IgD-negative memory B cell (primary cell): ENCODE measurements around the gene ANKRD65. TPM values are rescaled to one million over a fixed set of nuclear protein-coding genes. Genes with fewer than 3 reads are reported as not detected.
"Not testable (repeated sequence)": the region's sequence is repeated elsewhere in the genome, so short reads cannot be mapped to it uniquely, and the experiment has no call there.

Experiments
- H3K27ac Mint-ChIP-seq, 3 donors: one replicate each; pipeline ENCODE4 v1.8.0; 2020 to 2022; ENCODE audit warnings: mild to moderate bottlenecking in 3 of 3, mixed read lengths in 3 of 3, moderate library complexity in 1 of 3
- H3K27me3 Mint-ChIP-seq: one replicate; pipeline ENCODE4 v1.8.0; 2021; ENCODE audit warnings: mixed read lengths
- H3K36me3 Mint-ChIP-seq: one replicate; pipeline ENCODE4 v1.8.0; 2020; ENCODE audit warnings: mild to moderate bottlenecking, mixed read lengths
- H3K4me1 Mint-ChIP-seq, 3 donors: one replicate each; pipeline ENCODE4 v1.8.0; 2020 to 2022; ENCODE audit warnings: mixed read lengths in 3 of 3, mild to moderate bottlenecking in 1 of 3
- H3K4me3 Mint-ChIP-seq, 4 donors: one replicate each; pipeline ENCODE4 v1.8.0; 2020 to 2022; ENCODE audit warnings: mild to moderate bottlenecking in 4 of 4, mixed read lengths in 4 of 4, moderate library complexity in 3 of 4
- H3K9me3 Mint-ChIP-seq, 3 donors: one replicate each; pipeline ENCODE4 v1.8.0; 2020 to 2021; ENCODE audit warnings: mixed read lengths in 3 of 3, mild to moderate bottlenecking in 1 of 3
- polyA plus RNA-seq: library from polyadenylated mRNA; unstranded; fragments of 300-500 nt; fragmentation: Illumina TruSeq; gene quantifications from one replicate; pipeline ENCODE4 v1.2.3, GENCODE V29; 2021

The ANKRD65 gene
- polyA plus RNA-seq, 1 donor from 2014 or later: not detected

DNA sequence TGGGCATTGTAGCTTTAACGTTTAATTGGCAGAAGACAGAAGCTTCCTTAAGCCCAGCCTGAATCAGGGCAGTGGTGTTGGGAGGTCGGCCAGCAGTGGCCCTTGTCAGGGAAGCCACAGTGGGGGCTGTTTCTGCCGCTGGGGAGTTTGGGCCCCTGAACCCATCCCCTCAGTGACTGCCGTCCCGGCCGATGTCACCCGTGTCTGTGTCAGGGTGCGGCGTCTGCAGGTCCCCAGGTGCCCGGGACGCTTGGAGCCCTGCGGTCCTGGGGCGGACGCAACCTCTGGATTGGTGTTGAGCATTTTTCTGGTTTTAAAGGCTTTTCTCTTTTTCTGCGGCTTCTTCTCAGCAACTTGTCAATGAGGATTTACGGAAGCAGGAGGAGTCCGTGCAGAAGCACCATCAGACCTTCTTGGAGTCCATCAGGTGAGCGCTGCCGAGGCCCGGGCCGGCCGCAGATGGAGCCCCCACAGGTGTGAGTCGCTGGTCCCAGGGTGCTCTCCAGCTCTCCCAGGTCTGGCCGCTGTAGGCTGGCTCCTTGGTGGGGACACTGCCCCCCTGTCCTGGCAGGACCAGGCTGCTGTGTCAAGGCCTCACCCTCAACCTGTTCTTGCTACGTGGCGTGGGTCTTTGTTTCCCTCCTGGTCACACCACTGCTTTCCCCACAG is 30.8 kb upstream of the ANKRD65 start:
- Mint-ChIP-seq H3K9me3 (no peaks in the 10 kb centered on the region), H3K27me3 (peaks cover 3% of the 10 kb centered on the region), H3K4me3 (no peak overlapping the region), H3K4me1 (no peaks in the 10 kb centered on the region), H3K36me3 (no peaks in the 10 kb centered on the region), H3K27ac (no peak overlapping the region)

DNA sequence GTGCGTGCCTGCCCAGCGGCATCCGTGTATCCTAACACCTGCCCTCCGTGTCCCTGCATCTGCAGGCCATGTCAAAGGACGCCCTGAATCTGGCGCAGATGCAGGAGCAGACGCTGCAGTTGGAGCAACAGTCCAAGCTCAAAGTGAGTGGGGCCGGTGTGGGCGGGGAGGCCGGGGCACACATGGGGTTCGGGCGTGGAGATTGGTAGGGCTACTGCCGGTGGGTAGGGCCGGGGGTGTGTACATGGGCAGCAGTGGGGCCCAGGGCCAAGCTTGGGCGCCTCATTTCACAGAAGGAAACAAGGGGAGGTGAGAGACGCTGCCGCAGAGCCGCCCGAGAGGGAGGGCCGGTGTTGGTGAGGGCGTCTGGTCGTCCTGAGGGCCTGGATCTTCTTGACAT is 29.5 kb upstream of the ANKRD65 start:
- H3K4me3 Mint-ChIP-seq, H3K36me3 Mint-ChIP-seq, H3K9me3 Mint-ChIP-seq, H3K4me1 Mint-ChIP-seq, H3K27me3 Mint-ChIP-seq, H3K27ac Mint-ChIP-seq: not testable (repeated sequence)

DNA sequence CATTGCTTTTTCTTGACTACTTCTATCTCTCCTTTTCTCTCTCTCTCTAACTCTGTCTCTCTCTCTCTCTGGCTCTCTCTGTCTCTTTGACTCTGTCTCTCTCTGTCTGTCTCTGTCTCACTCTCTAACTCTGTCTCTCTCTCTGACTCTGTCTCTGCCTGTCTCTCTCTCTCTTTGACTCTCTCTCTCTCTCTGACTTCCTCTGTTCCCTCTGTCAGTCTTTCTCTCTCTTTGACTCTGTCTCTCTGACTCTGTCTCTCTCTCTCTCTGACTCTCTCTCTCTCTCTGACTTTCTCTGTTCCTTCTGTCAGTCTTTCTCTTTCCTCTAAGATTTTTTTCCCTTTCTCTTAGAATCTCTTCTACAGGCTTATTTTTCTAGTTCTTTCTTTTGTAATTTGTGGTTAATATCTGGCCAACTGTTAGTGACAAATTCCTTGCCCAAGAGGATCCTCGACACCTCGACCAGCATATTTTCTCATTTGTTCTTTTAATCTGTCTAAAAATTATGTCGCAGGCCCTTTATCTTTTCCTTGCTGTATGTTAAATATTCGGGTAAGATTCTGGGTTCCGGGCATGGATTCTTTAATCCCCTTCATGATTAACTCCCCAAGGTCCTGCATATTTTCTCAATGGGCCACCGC is 28.1 kb upstream of the ANKRD65 start, which contains the start of gene ATAD3C:
Gene ATAD3C, plus strand, starts transcription at position 591 of the 641 bp plus-strand sequence. CDS start 995 bp downstream, outside the sequence.
- Mint-ChIP-seq H3K4me3 (no peak within 1 kb of the TSS), H3K9me3 (no peaks in the 10 kb centered on the region), H3K27ac (no peak within 1 kb of the TSS)

DNA sequence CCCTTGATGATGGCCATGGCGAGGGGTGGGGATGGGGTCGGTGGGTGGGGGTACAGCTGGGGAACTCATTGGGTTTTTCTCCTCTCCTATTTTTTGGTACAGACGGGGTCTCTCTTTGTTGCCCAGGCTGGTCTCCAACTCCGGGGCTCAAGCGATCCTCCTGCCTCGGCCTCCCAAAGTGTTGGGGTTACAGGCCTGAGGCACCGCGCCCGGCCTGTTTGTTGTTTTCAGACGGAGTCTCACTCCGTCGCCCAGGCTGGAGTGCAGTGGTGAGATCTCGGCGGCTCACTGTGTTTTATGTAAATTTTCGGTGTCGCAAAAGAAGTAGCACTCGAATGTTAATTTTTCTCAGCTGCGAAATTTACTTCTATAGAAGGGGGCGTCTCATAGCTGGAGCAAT is 25.6 kb upstream of the ANKRD65 start:
- H3K27ac Mint-ChIP-seq: not testable (repeated sequence)

More for the DNA sequence above, 28.1 kb upstream of the ANKRD65 start, which contains the start of gene ATAD3C:
- H3K4me1 Mint-ChIP-seq: no peaks in the 10 kb centered on the region
- peaks cover 3% of the 10 kb centered on the region for H3K27me3 Mint-ChIP-seq
- H3K36me3 Mint-ChIP-seq: no peaks in the 10 kb centered on the region

DNA sequence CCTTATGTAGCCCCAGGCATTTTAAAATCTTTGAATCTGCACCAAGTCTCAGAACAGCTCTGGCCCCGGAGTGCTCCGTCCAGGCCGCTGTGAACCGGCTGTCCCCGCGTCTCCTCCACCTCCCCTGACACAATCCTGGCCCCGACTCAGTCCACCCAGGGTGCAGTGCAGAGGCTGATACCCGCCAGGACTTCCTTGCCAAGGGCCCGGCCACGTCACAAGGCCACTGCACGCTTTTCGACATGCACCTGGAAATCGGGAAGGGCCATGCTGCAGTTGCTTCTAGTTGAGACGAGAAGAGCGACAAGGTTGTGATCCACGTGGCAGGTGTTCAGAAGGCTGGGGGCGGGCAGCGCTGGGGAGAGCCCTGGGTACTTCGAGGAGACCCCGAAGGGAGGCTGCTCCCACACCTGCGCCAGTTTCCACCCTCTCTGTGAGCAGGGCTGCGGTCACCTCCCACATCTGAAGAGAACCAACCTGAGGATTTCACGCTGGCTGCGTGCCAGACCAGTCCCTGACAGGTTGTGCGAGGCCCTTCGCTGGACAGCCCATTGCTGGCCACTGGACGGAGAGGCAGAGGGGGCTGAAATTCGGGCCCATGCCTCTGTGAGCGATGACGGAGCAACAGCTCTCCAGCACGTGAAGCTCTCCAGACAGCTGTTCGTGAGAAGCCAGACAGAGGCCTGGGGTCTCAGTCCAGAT is 21.1 kb upstream of the ANKRD65 start:
- no peaks in the 10 kb centered on the region for H3K9me3 Mint-ChIP-seq
- H3K4me3 Mint-ChIP-seq: no peak overlapping the region
- H3K27ac Mint-ChIP-seq: no peak overlapping the region
- no peaks in the 10 kb centered on the region for H3K36me3 Mint-ChIP-seq
- H3K4me1 Mint-ChIP-seq: peaks cover 0 to 2% (median 0%) of the 10 kb centered on the region in 3 donors
- peaks cover 11% of the 10 kb centered on the region for H3K27me3 Mint-ChIP-seq

More for the DNA sequence above, 25.6 kb upstream of the ANKRD65 start:
- not testable (repeated sequence) for H3K4me1 Mint-ChIP-seq, H3K27me3 Mint-ChIP-seq, H3K36me3 Mint-ChIP-seq, H3K9me3 Mint-ChIP-seq, H3K4me3 Mint-ChIP-seq

DNA sequence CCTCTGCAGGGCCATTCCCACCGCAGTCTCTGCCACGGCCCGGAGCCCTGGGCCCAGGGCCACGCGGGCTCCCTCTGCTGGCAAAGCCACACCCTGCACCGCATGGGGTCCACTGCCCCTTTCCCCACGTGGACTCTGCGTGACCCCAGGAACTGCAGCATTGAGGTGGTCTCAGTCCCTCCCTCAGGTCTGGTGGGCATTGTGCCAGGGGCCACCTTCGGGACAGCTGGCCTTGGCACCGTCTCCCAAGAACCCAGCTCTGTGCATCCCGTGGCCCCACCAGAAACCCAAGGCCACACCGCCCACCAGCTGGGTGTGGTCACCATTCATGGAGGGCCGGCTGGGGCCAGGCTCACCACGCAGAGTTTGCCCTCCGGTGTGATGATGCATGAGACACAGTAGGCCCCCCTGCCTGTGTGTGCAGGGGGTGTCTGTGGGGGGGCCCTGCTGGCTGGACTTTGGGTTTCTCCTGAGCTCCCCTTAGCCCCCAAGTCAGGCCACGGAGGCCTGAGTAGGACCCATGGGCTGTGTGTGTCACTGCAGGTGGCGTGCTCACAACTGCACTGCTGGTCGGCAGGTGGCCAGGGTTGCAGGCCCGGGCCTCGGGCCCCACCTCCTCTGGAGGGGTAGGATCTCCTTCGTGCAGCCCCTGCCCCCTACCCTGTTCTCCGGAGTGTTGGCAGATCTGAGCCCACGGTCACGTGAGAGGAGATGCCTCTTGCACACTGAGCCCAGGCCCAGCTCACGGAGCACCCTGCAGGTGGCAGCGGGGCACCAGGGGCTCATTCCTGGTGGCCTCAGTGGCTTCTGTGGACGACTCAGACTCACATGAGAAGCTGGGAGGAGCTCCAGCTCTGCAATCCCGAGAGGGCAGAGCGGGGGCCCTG is 20.2 kb upstream of the ANKRD65 start:
- Mint-ChIP-seq H3K4me1 (peaks cover 0 to 2% (median 0%) of the 10 kb centered on the region in 3 donors), H3K4me3 (no peak overlapping the region), H3K36me3 (no peaks in the 10 kb centered on the region)

DNA sequence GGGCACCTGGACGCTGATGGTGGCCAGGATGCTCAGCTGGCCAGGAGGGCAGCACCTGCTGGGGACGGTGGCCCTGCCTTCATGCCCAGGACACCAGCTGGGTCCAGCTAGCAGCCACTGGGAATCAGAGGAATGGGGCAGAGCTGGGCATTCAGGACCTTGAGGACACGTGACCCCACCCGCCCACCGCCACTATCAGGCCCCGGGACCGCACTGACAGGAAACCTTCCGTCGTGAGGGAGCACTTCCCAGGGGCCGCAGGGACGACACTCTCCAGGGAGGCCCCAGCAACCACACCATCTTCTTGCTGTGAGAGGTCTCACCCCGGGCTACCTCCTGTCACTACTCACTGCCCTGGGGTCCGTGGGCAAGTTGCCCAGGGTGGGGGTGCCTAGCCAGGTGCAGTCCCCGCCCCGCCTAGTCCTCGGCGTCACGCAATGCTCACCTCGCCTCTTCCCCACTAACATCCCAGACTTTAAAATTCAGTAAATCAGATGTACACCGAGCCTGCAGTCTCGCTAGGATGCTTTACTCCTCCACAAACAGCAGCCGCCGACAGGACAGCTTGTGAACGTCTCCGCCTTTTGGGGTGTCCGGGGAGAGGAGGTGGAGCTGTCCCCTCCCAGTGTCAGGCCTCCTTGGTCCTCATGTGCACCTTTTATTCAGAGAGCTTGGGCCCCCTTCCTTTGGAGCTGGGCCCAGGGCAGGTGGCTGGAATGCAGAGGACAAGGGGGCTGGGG is 19.4 kb upstream of the ANKRD65 start:
- Mint-ChIP-seq H3K27me3 (peaks cover 13% of the 10 kb centered on the region), H3K36me3 (no peaks in the 10 kb centered on the region), H3K4me3 (no peak overlapping the region), H3K9me3 (no peaks in the 10 kb centered on the region), H3K4me1 (peaks cover 0 to 2% (median 0%) of the 10 kb centered on the region in 3 donors), H3K27ac (no peak overlapping the region)

More for the DNA sequence above, 20.2 kb upstream of the ANKRD65 start:
- peaks cover 11% of the 10 kb centered on the region for H3K27me3 Mint-ChIP-seq
- H3K9me3 Mint-ChIP-seq: no peaks in the 10 kb centered on the region
- H3K27ac Mint-ChIP-seq: no peak overlapping the region

DNA sequence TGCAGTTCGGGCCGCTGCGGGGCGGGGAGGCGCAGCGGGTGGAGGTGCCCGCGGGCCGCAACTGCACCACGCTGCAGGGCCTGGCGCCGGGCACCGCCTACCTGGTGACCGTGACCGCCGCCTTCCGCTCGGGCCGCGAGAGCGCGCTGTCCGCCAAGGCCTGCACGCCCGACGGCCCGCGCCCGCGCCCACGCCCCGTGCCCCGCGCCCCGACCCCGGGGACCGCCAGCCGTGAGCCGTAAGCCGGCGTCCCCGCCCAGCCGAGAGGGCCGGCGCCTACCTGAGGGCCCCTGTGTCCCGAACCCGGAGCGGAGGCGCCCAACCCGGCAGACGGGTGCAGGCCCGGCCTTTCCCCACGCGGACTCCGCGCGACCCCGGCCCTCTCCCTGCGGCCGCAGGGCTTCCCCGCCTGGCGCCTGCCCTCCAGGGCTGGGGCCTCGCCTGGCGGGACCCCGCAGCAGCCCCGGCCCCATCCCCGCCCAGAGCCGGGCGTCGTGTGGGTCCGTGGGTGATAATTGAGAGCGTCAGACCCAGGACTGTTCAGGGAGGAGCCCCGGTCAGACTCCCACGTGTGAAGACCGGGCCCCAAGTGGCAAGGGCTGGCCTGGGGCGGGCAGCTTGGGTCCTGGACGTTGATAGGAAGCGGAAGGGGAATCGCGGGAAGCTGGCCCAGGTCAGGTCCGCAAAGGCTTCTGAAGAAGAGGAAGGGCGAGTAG is 18.6 kb upstream of the ANKRD65 start:
- no peaks in the 10 kb centered on the region for H3K36me3 Mint-ChIP-seq
- peaks cover 18% of the 10 kb centered on the region for H3K27me3 Mint-ChIP-seq
- H3K27ac Mint-ChIP-seq: no peak overlapping the region
- no peaks in the 10 kb centered on the region for H3K9me3 Mint-ChIP-seq
- peaks cover 0 to 4% (median 2%) of the 10 kb centered on the region in 3 donors for H3K4me1 Mint-ChIP-seq
- H3K4me3 Mint-ChIP-seq: no peak overlapping the region

DNA sequence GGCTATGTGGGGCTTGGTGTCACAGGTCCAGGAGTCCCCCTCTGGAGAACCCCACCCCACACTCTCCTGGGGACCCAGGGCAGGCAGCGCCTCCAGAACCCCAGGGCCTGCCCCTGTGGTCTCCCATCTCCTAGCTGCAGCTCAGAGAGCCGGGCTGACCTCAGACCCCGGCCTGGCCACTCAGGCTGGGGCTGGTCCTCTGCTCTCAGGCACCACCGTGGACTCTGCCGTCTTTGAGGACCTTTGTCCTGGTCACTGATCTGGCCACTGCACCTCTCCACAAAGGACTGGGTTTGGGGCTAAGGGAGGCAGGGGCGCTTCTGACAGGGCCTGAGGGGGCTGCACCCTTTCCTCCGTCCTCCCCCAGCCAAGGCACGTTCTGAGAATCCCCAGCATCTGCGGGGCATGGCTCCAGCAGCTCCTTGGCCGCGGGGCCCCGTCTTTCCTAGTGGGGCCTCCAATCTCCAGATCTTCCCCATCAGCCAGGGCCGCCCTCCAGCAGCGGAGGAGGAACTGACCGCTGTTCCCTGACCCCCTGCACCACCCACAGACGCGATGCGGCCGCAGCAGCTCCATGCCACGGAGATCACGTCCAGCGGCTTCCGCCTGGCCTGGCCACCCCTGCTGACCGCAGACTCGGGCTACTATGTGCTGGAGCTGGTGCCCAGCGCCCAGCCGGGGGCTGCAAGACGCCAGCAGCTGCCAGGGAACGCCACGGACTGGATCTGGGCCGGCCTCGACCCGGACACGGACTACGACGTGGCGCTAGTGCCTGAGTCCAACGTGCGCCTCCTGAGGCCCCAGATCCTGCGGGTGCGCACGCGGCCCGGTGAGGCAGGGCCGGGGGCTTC is 17.7 kb upstream of the ANKRD65 start:
- H3K9me3 Mint-ChIP-seq: no peaks in the 10 kb centered on the region
- peaks cover 0 to 4% (median 2%) of the 10 kb centered on the region in 3 donors for H3K4me1 Mint-ChIP-seq
- no peak overlapping the region for H3K4me3 Mint-ChIP-seq
- H3K27me3 Mint-ChIP-seq: peaks cover 21% of the 10 kb centered on the region
- no peaks in the 10 kb centered on the region for H3K36me3 Mint-ChIP-seq
- H3K27ac Mint-ChIP-seq: no peak overlapping the region

DNA sequence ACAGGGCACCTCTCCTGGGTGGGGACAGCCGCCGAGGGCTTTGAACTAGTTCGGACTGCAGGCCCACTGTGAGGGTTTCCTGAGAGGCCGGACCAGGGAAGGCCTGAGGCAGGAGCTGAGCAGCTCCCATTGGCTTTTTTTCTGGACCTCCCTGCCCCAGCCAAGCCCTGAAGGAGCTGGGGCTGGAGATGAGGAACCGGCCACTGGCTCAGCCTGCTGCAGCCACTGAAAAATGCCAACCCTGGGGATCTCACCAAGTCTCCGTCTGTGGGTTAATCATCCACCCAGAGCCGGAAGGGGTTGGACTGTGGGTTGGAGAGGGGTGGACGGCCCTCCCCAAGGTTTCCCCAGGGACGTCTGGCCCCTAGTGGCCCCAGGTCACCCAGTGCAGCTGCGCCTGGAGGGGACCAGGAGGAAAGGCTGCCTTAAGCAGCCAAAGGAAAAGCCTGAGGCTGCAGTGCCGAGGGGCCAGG is 16.9 kb upstream of the ANKRD65 start:
- Mint-ChIP-seq H3K4me3 (no peak overlapping the region), H3K9me3 (no peaks in the 10 kb centered on the region), H3K4me1 (peaks cover 0 to 4% (median 2%) of the 10 kb centered on the region in 3 donors), H3K36me3 (no peaks in the 10 kb centered on the region), H3K27me3 (peaks cover 24% of the 10 kb centered on the region), H3K27ac (no peak overlapping the region)

DNA sequence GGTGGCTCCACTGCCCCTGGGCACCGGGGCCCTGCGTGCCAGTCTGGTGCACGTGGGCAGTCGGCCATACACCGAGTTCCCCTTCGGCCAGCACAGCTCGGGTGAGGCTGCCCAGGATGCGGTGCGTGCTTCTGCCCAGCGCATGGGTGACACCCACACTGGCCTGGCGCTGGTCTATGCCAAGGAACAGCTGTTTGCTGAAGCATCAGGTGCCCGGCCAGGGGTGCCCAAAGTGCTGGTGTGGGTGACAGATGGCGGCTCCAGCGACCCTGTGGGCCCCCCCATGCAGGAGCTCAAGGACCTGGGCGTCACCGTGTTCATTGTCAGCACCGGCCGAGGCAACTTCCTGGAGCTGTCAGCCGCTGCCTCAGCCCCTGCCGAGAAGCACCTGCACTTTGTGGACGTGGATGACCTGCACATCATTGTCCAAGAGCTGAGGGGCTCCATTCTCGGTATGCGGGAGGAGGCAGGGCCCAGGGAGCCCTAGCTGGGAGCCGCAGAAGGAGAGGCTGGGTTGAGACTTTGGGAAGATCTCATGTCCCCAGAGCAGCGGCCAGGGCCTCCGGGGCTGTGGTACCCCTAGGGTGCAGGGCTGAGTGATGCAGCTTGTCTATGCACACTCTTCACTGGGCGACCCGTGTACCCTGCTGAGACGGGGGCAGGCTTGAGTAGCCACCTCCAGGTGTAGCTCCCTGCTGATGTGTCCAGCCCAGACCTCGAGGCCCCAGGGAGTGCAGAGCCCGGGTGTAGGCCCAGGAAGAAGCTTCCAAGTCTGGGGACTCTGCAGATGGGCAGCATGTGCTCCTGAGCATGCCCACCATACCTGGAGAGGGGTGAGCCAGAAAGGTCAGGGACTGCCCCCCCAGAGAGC is 16.2 kb upstream of the ANKRD65 start:
- Mint-ChIP-seq H3K9me3 (no peaks in the 10 kb centered on the region), H3K27ac (no peak overlapping the region), H3K4me1 (peaks cover 0 to 4% (median 2%) of the 10 kb centered on the region in 3 donors), H3K4me3 (no peak overlapping the region), H3K27me3 (peaks cover 26% of the 10 kb centered on the region), H3K36me3 (no peaks in the 10 kb centered on the region)

DNA sequence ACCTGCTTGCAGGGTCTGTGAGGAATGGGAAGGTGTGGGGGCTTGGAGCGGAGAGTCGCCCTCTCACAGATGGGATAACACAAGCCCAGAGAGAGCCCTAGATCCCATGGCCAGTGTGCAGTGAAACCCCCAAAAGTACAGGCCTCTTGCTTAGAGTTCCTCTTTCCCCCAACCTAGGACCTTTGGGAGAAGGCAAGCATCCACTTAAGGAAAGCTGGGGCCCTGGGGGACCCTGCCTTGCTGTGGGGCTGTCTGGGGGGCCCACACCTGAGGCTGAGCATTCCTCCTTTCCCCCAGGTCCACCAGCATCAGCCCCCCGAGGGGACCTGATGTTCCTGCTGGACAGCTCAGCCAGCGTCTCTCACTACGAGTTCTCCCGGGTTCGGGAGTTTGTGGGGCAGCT is 15.6 kb upstream of the ANKRD65 start:
- H3K4me3 Mint-ChIP-seq: peak overlapping the region in 1 of 4 donors; percentile 88
- H3K4me1 Mint-ChIP-seq: peaks cover 0 to 4% (median 2%) of the 10 kb centered on the region in 3 donors
- H3K36me3 Mint-ChIP-seq: no peaks in the 10 kb centered on the region
- no peak overlapping the region for H3K27ac Mint-ChIP-seq
- peaks cover 27% of the 10 kb centered on the region for H3K27me3 Mint-ChIP-seq
- no peaks in the 10 kb centered on the region for H3K9me3 Mint-ChIP-seq
